ENCODE results near the gene PLAAT3.
"Not testable (repeated sequence)": the region's sequence is repeated elsewhere in the genome, so short reads cannot be mapped to it uniquely, and the experiment has no call there.

The PLAAT3 gene

GRCh38 chr11:63614136-63614671 lies at the start of gene PLAAT3:
Gene PLAAT3, minus strand, starts transcription at chr11:63614433. Its CDS starts 419 bp downstream, at chr11:63614014.
- no peak for DNase-seq (ENCODE audit: low spot score)

DNA sequence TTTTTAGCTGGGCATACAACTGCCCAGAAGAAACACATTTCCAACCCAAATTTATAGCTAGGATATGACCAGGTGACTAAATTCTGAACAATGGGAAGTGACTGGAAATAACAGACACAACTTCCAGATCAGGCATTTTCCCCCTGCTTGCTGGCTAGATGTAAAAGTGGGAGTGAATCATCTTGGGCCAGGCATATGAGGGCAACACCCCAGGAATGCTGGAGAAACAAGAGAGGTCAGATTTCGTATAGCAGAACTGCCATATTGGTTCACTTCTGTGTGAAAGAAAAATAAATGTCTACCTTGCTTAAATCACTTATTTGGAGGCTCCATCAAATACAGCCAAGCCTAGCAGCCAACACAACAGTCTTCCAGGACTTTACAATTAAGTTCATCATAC lies 49.6 kb upstream of the PLAAT3 start:
- DNase-seq (ENCODE audit: low spot score), result no peak

DNA sequence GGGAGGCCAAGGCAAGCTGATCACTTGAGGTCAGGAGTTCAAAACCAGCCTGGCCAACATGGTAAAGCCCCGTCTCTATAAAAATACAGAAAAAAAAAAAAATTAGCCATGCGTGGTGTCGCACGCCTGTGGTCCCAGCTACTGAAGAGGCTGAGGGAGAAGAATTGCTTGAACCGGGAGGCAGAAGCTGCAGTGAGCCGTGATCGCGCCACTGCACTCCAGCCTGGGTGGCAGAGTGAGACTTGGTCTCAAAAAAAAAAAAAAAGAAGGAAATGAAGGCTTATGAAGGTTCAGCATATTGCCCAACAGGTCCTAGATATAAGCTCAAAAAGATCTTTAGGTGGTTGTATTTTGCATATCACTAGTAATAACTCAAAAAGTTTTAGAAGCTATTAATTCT lies 46.7 kb upstream of the PLAAT3 start:
- no peak for DNase-seq (ENCODE audit: low spot score)

DNA sequence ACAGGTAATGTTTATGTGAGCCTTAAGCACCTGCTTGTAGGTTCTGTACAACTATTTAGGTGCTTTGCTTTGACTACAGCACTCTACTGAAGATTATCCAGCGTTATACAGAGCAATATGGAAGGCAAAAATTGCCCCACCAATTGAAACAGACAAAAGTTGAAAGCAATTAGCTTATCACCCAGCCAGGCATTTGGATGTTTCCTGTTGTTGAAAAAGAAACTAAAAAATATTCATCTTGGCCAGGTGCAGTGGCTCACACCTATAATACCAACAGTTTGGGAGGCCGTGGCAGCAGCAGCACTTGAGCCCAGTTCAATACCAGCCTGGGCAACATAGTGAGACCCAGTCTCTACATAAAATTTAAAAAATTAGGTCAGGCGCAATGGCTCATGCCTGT lies 38.4 kb upstream of the PLAAT3 start:
- no peak for DNase-seq (ENCODE audit: low spot score)

DNA sequence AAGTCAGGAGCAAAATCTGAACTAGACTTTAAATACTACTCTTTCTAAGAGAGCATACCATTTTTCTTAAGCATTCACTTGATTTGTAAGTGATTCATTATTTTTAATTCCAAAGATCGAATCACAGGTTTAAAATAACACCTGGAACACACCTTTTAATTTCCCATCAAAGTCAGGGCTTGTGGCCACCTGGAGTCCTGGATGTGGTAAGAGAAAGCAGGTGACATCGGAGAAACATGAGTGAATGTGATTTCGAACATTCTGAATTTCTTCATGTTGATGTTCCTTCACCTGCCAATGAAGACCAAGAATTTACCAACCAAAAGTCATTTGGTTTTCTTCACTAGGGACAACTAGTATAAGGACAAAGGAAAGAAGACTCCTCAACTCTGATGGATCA lies 29.0 kb upstream of the PLAAT3 start:
- DNase-seq (ENCODE audit: low spot score), result no peak

- DNase-seq (ENCODE audit: low spot score), result no peak
These were observed 27.5 kb upstream of the PLAAT3 start for GRCh38 chr11:63641727-63642126.

- peak; percentile 31 for DNase-seq (ENCODE audit: low spot score)
These were observed 25.1 kb upstream of the PLAAT3 start for GRCh38 chr11:63639199-63639832.

DNA sequence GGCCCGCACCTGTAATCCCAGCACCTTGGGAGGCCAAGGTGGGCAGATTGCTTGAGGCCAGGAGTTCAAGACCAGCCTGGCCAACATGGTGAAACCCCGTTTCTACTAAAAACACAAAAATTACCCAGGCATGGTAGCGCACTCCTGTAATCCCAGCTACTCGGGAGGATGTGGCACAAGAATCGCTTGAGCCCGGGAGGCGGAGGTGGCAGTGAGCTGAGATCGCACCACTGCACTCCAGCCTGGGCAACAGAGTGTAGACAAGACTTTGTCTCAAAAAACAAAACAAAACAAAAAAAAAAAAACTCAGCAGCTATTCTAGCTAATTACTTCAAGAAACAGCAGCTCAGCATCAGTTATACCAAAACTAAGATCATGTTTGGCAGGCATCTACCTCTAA lies 24.2 kb upstream of the PLAAT3 start:
- DNase-seq (ENCODE audit: low spot score), result not testable (repeated sequence)

DNA sequence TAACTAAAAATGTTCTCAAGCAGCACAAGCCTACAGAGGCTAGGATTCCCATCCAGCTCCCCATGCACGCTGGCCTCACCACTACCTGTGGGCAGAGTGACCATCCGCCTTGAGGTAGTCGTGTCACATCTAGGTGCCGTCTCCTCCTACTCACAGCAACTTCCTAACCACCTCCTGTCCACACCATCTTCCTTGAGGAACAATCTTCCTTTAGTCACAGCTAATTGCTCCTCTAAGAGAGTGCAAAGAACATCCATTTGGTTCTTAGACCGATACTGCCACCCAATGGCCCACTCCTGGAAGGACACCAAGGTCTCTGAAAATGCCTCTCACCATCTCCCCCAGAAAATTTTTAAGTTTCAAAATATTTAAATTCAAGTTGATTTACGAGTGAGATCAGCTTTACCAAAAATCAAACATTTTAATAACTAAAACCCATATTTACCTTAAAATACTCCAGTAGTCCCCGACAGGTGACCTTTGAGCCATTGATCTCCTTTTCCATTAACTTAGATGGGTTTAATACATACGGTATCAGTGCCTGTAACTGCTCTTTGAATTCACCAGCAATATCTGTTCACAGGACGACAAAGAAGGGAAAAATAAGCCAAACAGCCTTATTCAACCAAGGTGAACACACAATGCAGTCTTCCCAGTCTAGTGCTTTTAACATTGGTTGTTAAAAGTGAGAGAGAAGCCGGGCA lies 21.7 kb upstream of the PLAAT3 start:
- DNase-seq (ENCODE audit: low spot score), result peak; percentile 76

DNA sequence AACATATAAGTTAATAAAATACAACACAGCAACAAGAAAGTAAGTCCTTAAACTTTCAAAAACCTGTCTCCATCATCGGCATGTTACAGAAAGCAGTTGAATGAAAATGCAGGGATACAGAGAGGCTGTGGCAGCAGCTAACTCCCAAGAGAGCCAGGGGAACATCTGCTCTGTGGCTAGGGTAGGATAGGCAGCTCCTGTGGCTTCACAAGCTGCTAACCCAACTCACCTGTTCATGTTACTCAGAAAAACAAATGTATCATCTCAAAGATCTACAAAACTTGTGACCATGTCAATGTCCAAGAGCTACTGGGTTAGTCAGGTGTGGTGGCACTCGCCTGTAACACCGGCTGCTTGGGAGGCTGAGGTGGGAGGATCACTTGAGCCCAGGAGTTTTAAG lies 15.2 kb upstream of the PLAAT3 start:
- no peak for DNase-seq (ENCODE audit: low spot score)

- no peak for DNase-seq (ENCODE audit: low spot score)
These were observed 9.4 kb upstream of the PLAAT3 start for GRCh38 chr11:63623513-63624140.

DNA sequence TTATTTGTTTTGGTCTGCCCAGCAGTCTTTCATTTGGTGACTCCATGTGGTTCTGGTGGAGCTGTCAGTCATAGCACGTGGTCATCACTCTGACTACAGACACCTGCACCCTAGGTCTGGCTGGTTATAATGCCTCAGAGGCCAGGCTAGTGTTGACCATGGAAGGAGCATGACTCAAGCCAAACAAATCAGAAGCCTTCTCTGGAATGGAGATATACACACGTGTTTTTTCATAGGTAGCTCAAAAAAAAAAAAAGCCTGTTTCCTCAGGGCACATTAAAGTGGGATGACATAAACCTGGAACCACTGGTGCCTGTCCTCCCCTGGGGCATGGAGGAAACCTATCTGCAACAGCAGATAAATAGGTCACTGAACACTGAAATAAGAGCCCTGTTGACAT lies 8.1 kb upstream of the PLAAT3 start:
- no peak for DNase-seq (ENCODE audit: low spot score)

DNA sequence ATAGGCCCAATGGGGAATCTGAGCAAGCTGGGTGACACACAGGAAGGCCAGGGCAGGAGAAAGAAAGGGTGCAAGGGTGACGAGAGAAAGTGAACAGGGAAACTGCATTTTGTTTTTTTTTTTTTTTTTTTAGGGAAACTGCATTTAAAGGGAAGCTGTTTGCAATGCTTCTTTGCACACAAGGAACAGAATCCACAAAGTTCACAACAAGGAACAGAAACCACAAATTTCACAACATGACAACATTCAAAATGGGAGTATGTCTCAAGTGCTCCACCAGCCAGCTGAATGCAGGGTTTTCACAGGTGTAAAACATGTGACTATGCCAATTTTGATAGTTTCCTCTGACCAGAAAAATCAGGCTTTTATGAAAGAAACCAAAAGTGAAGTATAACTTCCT lies 6.8 kb upstream of the PLAAT3 start:
- DNase-seq (ENCODE audit: low spot score), result no peak

DNA sequence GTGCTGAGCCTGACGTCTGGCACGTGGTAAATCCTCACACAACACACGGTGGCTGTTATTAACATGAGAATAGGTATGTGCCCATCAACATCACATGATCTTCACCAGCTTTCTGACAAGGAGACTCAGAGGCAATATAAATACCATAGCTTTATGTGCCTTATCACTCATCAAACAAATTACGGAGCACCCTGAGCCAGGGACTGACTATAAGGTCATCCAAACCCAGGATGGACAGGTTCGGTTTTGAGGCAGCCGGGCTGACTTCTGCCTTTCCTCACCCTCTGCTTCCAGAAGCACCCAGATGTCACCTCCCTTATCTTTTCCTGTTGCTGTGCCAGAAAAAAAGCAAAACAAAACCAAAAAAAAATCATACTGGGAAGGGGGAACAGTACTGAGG lies 5.7 kb upstream of the PLAAT3 start:
- no peak for DNase-seq (ENCODE audit: low spot score)

DNA sequence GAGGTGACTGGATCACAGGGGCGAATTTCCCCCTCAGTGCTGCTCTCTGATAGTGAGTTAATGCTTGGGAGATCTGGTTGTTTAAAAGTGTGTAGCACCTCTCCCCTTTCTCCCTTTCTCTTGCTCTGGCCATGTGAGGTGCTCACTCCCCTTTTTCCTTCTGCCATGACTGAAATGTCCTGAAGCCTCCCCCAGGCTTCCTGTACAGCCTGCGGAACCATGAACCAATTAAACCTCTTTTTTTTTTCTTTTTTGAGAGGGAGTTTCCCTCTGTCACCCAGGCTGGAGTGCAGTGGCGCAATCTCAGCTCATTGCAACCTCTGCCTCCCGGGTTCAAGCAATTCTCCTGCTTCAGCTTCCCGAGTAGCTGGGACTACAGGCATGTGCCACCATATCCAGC lies 3.5 kb upstream of the PLAAT3 start:
- not testable (repeated sequence) for DNase-seq (ENCODE audit: low spot score)

- DNase-seq (ENCODE audit: low spot score), result no peak
These were observed 2.7 kb upstream of the PLAAT3 start for GRCh38 chr11:63616953-63617352.

GRCh38 chr11:63613517-63614135 lies 607 bp downstream of the PLAAT3 start:
- DNase-seq (ENCODE audit: low spot score), result no peak

DNA sequence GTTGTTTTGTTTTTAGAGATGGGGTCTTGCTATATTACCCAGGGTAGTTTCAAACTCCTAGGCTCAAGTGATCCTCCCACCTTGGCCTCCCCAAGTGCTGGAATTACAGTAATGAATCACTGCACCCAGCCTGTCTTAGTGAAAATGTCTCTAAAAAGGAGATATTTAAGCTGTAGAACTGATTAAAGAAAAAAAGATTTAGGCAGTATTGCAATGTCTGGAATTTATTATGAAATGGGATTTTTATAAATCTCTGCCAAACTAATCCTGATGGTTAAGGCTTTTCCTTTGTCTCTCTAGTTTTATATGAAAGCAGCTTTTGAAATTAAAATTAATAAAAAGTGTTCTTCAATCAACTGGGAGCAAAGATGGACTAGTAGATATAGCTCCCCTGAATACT lies 2.1 kb downstream of the PLAAT3 start:
- DNase-seq (ENCODE audit: low spot score), result no peak

- DNase-seq (ENCODE audit: low spot score), result no peak
These were observed 2.9 kb downstream of the PLAAT3 start for GRCh38 chr11:63611395-63611747.

DNA sequence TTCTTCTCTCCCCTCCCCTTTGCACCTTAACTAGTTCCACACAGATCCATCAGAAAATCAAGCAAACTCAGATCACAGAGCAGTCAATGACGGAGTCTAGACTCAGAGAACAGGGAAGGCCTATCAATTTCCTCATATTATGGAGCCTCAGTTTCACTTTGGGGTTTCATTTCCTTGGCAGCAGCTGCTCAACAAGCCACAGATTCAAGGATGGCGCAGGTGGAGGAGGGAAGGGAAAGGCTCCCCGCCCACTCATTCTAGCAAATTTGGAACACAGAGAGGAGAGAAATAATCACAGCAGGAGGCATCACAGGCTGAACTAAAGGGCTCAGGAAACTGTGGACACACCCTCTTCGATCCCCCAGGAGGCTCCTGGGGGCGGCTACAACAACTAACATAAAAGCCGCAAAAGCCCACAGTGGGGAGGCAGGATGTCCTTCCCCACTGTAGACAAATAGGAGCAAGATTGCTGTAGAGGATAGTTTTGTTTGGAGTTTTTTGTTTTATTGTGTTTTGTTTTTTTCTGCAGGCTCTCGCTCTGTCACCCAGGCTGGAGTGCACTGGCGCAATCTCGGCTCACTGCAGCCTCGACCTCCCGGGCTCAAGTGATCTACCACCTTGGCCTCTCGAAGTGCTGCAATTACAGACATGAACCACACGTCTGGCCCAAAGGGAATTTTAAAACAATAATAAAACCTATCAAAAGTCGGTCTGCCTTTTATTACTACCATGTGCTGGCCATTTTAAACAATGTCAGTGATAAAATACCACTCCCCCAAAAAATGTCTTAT lies 3.4 kb downstream of the PLAAT3 start:
- DNase-seq (ENCODE audit: low spot score), result no peak

DNA sequence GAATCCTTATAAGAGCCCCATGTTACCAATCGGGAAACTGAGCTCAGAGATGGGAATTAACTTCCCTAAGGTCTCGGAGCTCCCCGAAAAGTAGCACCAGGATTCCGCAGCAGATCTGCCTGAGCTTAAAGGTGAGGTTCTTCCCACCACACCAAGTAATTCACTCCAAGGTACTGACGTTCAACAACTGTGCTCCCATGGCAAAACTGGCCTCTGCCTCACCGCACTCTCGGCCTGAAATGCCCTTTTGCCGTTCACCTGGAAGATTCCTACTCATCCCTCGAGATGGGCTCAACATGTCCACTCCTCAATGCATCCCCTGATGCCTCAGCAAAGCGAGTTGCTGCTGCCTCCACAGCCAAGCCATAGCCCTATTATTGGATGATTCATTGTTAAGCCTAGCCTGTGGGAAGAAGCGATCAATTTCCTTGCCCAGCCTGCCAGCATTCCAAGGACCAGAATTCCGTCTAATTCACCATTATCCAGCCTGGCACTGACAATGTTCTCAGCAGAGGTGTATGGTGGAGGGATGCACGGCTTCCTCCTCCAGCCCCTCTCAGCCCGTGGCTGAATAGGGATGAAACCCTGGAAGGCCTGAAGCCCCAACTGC lies 4.2 kb downstream of the PLAAT3 start:
- no peak for DNase-seq (ENCODE audit: low spot score)

DNA sequence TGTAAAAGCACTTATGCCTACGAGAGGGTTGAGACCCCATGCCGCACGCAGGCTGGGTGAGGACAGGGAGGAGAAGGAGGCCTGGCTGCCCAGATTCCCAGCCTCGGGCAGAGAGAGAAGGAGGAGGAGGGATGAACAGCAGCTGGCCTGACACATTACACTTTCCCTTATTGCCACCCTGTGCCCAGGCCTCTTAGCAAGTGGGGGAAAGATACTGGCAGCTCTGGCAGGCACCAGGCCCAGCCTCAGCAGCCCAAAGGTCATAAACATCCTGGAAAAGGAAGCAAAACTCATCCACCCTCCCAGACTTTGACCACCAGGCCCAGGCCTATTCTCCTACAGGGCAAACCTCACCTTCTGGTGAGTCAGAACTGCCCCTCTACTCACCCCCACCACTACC lies 4.7 kb downstream of the PLAAT3 start:
- DNase-seq (ENCODE audit: low spot score), result no peak

All from NAMALWA (cell line).